AG04450 (cell line): ENCODE data around the gene OST4. TPM values are rescaled to one million over a fixed set of nuclear protein-coding genes. Genes with fewer than 3 reads are reported as not detected.

Experiments
- CTCF ChIA-PET: fragments of 300-600, 350-600 bp; formaldehyde crosslinking; extraction: SDS; loops from one replicate; lab custom pipeline; 2022; ENCODE audit warnings: antibody characterized with exemption, inconsistent platforms; lab: Charles Lee
- POLR2A ChIA-PET: fragments of 350-600 bp; formaldehyde crosslinking; extraction: SDS; loops from one replicate; lab custom pipeline; 2021; ENCODE audit warnings: antibody characterized with exemption, inconsistent platforms; lab: Yijun Ruan, JAX
- DNase-seq: peaks from one replicate; pipeline ENCODE4 v3.0.0-alpha.2; 2011; ENCODE audit warnings: low read depth, low spot score
- H3K27ac ChIP-seq: one replicate; pipeline ENCODE4 v1.5.1; 2012; ENCODE audit warnings: low read depth, low read length, control low read depth
- H3K27me3 ChIP-seq: one replicate; pipeline ENCODE4 v1.6.0; 2012; ENCODE audit warnings: low read length; ENCODE audit not compliant: control insufficient read depth, insufficient read depth
- H3K4me3 ChIP-seq: 2 replicates; pipeline ENCODE4 v1.5.1; 2011; ENCODE audit warnings: mild to moderate bottlenecking, low read depth, low read length, control low read depth
- H3K9me3 ChIP-seq: 2 replicates; pipeline ENCODE4 v1.5.1; 2012; ENCODE audit warnings: low read length; ENCODE audit not compliant: control insufficient read depth, insufficient read depth
- polyA plus RNA-seq: library from polyadenylated mRNA; depleted of rRNA; stranded (reverse); fragments of >200 nt; gene quantifications from 2 replicates; pipeline ENCODE4 v1.2.3, GENCODE V29; 2011
- TF ChIP-seq, protein P1 (sequence below): IDR thresholded peaks from 2 replicates; pipeline ENCODE4 v1.5.1; 2011; ENCODE audit warnings: low read depth, low read length, control low read depth, inconsistent platforms

Gene OST4
- polyA plus RNA-seq, 1 experiment: 679 TPM

GRCh38 chr2:27085062-27085672 is 13.7 kb upstream of the OST4 start:
- no peak for DNase-seq
- no peak overlapping the region; the same call in 1 of the 2 replicates for H3K4me3 ChIP-seq
- H3K9me3 ChIP-seq: no peaks in the 10 kb centered on the region; the same call in 1 of the 2 replicates
- CTCF ChIA-PET: no interaction called here
- TF ChIP-seq, protein P1, sequence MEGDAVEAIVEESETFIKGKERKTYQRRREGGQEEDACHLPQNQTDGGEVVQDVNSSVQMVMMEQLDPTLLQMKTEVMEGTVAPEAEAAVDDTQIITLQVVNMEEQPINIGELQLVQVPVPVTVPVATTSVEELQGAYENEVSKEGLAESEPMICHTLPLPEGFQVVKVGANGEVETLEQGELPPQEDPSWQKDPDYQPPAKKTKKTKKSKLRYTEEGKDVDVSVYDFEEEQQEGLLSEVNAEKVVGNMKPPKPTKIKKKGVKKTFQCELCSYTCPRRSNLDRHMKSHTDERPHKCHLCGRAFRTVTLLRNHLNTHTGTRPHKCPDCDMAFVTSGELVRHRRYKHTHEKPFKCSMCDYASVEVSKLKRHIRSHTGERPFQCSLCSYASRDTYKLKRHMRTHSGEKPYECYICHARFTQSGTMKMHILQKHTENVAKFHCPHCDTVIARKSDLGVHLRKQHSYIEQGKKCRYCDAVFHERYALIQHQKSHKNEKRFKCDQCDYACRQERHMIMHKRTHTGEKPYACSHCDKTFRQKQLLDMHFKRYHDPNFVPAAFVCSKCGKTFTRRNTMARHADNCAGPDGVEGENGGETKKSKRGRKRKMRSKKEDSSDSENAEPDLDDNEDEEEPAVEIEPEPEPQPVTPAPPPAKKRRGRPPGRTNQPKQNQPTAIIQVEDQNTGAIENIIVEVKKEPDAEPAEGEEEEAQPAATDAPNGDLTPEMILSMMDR: no peak
- POLR2A ChIA-PET: interaction anchor here (0.6 to 7.7 kb wide), 3 partner anchors 13 to 234 kb away, joined by 4 to 53 read pairs (median 11); partner anchors contain the start of genes AGBL5 and OST4
- no peak overlapping the region for H3K27ac ChIP-seq
- H3K27me3 ChIP-seq: no peaks in the 10 kb centered on the region

- CTCF ChIA-PET: no interaction called here
- TF ChIP-seq, protein P1: no peak
- Histone ChIP-seq H3K27me3 (no peaks in the 10 kb centered on the region), H3K9me3 (no peaks in the 10 kb centered on the region; the same call in 1 of the 2 replicates), H3K27ac (no peak overlapping the region), H3K4me3 (no peak overlapping the region)
- POLR2A ChIA-PET: interaction anchor here (0.6 to 7.7 kb wide), 4 partner anchors 12 to 235 kb away, joined by 4 to 53 read pairs (median 8); partner anchors contain the start of genes AGBL5 and OST4
- no peak for DNase-seq
Observed at GRCh38 chr2:27084297-27085061, 13.0 kb upstream of the OST4 start.

GRCh38 chr2:27083410-27084296 is 12.2 kb upstream of the OST4 start:
- H3K9me3 ChIP-seq: no peaks in the 10 kb centered on the region; the same call in 1 of the 2 replicates
- H3K27ac ChIP-seq: no peak overlapping the region
- H3K27me3 ChIP-seq: no peaks in the 10 kb centered on the region
- TF ChIP-seq, protein P1: no peak
- ChIA-PET POLR2A (interaction anchor here (0.7 to 7.7 kb wide), 3 partner anchors 11 to 32 kb away, joined by 4 to 53 read pairs (median 11); partner anchors contain the start of genes AGBL5 and OST4), CTCF (no interaction called here)
- no peak overlapping the region for H3K4me3 ChIP-seq
- DNase-seq: no peak

- CTCF ChIA-PET: no interaction called here
- Histone ChIP-seq H3K27ac (no peak overlapping the region), H3K9me3 (no peaks in the 10 kb centered on the region; the same call in 1 of the 2 replicates), H3K27me3 (no peaks in the 10 kb centered on the region), H3K4me3 (no peak overlapping the region)
- POLR2A ChIA-PET: interaction anchor here (0.6 to 7.7 kb wide), 2 partner anchors 31 to 82 kb away, joined by 3 to 53 read pairs; partner anchors contain the start of gene AGBL5
- DNase-seq: no peak
- TF ChIP-seq, protein P1: no peak
Observed at GRCh38 chr2:27082773-27083409, 11.4 kb upstream of the OST4 start.
